SK-N-SH treated with all-trans-retinoic acid at 6 μM for 48 hours (cell line): ENCODE data around the gene GSN.

Experiments
- ATAC-seq: fragments of 200-7000 bp; cut with Tn5 transposase; 3 replicates; pipeline ENCODE4 v1.9.1; 2020; ENCODE audit warnings: mild to moderate bottlenecking, moderate library complexity
- ARNTL ChIP-seq: fragments of 450-650 bp; formaldehyde crosslinking; IDR thresholded peaks from 2 replicates; pipeline ENCODE4 v1.5.0; 2020; ENCODE audit warnings: low read depth, mild to moderate bottlenecking, moderate library complexity, borderline replicate concordance
- BACH2 ChIP-seq: fragments of 250-450 bp; sonication (Bioruptor Pico); IDR thresholded peaks from 2 replicates; pipeline ENCODE4 v1.9.0; 2021; ENCODE audit warnings: mild to moderate bottlenecking, borderline replicate concordance
- CREB5 ChIP-seq: fragments of 250-450 bp; sonication (Bioruptor Pico); IDR thresholded peaks from 2 replicates; pipeline ENCODE4 v1.5.1; 2020; ENCODE audit warnings: low read depth, mild to moderate bottlenecking, moderate library complexity
- CSDC2 ChIP-seq: fragments of 250-450 bp; sonication (Bioruptor Pico); IDR thresholded peaks from 2 replicates; pipeline ENCODE4 v1.5.0; 2020; ENCODE audit warnings: mild to moderate bottlenecking, moderate library complexity
- CSRNP3 ChIP-seq: fragments of 250-450 bp; sonication (Bioruptor Pico); IDR thresholded peaks from 2 replicates; pipeline ENCODE4 v1.5.1; 2021; ENCODE audit warnings: mild to moderate bottlenecking, moderate library complexity
- ESRRG ChIP-seq: fragments of 250-450 bp; sonication (Bioruptor Pico); IDR thresholded peaks from 2 replicates; pipeline ENCODE4 v1.6.1; 2021; ENCODE audit warnings: mild to moderate bottlenecking
- ISL1 ChIP-seq: fragments of 250-450 bp; sonication (Bioruptor Pico); IDR thresholded peaks from 2 replicates; pipeline ENCODE4 v2.1.2; 2022; ENCODE audit warnings: mild to moderate bottlenecking, moderate library complexity
- OSR1 ChIP-seq: fragments of 250-450 bp; sonication (Bioruptor Pico); IDR thresholded peaks from 2 replicates; pipeline ENCODE4 v1.8.0; 2022; ENCODE audit warnings: moderate library complexity, mild to moderate bottlenecking, inconsistent platforms
- PPARA ChIP-seq: fragments of 250-450 bp; sonication (Bioruptor Pico); IDR thresholded peaks from 2 replicates; pipeline ENCODE4 v1.5.0; 2020; ENCODE audit warnings: mild to moderate bottlenecking, borderline replicate concordance
- RARB ChIP-seq: fragments of 250-450 bp; sonication (Bioruptor Pico); IDR thresholded peaks from 2 replicates; pipeline ENCODE4 v1.8.0; 2021; ENCODE audit warnings: mild to moderate bottlenecking, moderate library complexity
- SNAI2 ChIP-seq: fragments of 250-450 bp; sonication (Bioruptor Pico); IDR thresholded peaks from 2 replicates; pipeline ENCODE4 v1.5.0; 2020; ENCODE audit warnings: mild to moderate bottlenecking, moderate library complexity
- TCF4 ChIP-seq: fragments of 250-450 bp; sonication (Bioruptor Pico); IDR thresholded peaks from 2 replicates; pipeline ENCODE4 v1.8.0; 2021; ENCODE audit warnings: mild to moderate bottlenecking, moderate library complexity, borderline replicate concordance
- TSHZ2 ChIP-seq: fragments of 250-450 bp; sonication (Bioruptor Pico); IDR thresholded peaks from 2 replicates; pipeline ENCODE4 v1.5.0; 2020; ENCODE audit warnings: mild to moderate bottlenecking, moderate library complexity
- ZC3H10 ChIP-seq: fragments of 250-450 bp; sonication (Bioruptor Pico); IDR thresholded peaks from 2 replicates; pipeline ENCODE4 v1.5.1; 2021; ENCODE audit warnings: mild to moderate bottlenecking, moderate library complexity
- ZFP30 ChIP-seq: fragments of 450-650 bp; formaldehyde crosslinking; IDR thresholded peaks from 2 replicates; pipeline ENCODE4 v1.5.0; 2022; ENCODE audit warnings: mild to moderate bottlenecking, moderate library complexity
- ZNF565 ChIP-seq: fragments of 450-650 bp; formaldehyde crosslinking; conservative IDR thresholded peaks from 2 replicates; pipeline ENCODE4 v1.5.0; 2020; ENCODE audit warnings: low read depth, mild to moderate bottlenecking, moderate library complexity
- ZNF70 ChIP-seq: fragments of 450-650 bp; formaldehyde crosslinking; IDR thresholded peaks from 2 replicates; pipeline ENCODE4 v1.5.0; 2020; ENCODE audit warnings: mild to moderate bottlenecking, moderate library complexity
- ZNF8 ChIP-seq: fragments of 450-650 bp; formaldehyde crosslinking; IDR thresholded peaks from 2 replicates; pipeline ENCODE4 v1.5.0; 2020; ENCODE audit warnings: mild to moderate bottlenecking, moderate library complexity
- TF ChIP-seq, protein P1 (sequence below): fragments of 250-450 bp; sonication (Bioruptor Pico); IDR thresholded peaks from 2 replicates; pipeline ENCODE4 v1.8.0; 2020; ENCODE audit warnings: mild to moderate bottlenecking, moderate library complexity, borderline replicate concordance
- TF ChIP-seq, protein P2 (sequence below): fragments of 250-450 bp; sonication (Bioruptor Pico); IDR thresholded peaks from 2 replicates; pipeline ENCODE4 v1.8.0; 2021; ENCODE audit warnings: low read depth, mild to moderate bottlenecking, moderate library complexity, borderline replicate concordance

The GSN gene

DNA sequence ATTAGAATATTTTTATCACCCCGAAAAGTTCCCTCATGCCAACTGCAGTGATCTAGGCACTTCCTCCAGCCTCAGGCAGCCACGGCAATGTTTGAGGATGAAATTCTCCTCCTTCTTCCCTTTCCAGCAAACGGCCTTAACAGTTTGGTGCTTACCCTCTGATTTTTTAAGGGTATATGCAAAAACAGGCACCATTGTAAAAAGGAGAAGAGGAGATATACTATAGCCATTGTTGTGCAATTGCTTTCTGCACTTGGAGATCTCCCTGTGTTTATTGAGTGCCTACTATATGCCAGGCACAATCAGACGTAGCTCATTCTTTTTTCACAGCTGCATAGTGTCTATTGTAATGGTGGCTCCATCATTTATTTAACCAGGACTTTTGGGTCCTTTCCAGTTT lies 29.4 kb downstream of the GSN start:
- TF ChIP-seq OSR1, result no peak
- no peak for TF ChIP-seq ZNF565 (CRISPR knock-in tag)
- no peak for TF ChIP-seq ZC3H10 (CRISPR knock-in tag)
- no peak for TF ChIP-seq TSHZ2 (CRISPR knock-in tag)
- TF ChIP-seq RARB (CRISPR knock-in tag), result no peak
- TF ChIP-seq BACH2 (CRISPR knock-in tag), result no peak
- TF ChIP-seq, protein P1, sequence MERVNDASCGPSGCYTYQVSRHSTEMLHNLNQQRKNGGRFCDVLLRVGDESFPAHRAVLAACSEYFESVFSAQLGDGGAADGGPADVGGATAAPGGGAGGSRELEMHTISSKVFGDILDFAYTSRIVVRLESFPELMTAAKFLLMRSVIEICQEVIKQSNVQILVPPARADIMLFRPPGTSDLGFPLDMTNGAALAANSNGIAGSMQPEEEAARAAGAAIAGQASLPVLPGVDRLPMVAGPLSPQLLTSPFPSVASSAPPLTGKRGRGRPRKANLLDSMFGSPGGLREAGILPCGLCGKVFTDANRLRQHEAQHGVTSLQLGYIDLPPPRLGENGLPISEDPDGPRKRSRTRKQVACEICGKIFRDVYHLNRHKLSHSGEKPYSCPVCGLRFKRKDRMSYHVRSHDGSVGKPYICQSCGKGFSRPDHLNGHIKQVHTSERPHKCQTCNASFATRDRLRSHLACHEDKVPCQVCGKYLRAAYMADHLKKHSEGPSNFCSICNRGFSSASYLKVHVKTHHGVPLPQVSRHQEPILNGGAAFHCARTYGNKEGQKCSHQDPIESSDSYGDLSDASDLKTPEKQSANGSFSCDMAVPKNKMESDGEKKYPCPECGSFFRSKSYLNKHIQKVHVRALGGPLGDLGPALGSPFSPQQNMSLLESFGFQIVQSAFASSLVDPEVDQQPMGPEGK, result no peak
- no peak for TF ChIP-seq ZNF8 (CRISPR knock-in tag)
- no peak for TF ChIP-seq ZNF70
- TF ChIP-seq ARNTL (CRISPR knock-in tag), result no peak
- no peak for TF ChIP-seq CSRNP3 (CRISPR knock-in tag)
- TF ChIP-seq TCF4, result no peak
- TF ChIP-seq CREB5 (CRISPR knock-in tag), result no peak
- no peak for TF ChIP-seq ISL1 (CRISPR knock-in tag)
- no peak for TF ChIP-seq ZFP30 (CRISPR knock-in tag)
- TF ChIP-seq, protein P2, sequence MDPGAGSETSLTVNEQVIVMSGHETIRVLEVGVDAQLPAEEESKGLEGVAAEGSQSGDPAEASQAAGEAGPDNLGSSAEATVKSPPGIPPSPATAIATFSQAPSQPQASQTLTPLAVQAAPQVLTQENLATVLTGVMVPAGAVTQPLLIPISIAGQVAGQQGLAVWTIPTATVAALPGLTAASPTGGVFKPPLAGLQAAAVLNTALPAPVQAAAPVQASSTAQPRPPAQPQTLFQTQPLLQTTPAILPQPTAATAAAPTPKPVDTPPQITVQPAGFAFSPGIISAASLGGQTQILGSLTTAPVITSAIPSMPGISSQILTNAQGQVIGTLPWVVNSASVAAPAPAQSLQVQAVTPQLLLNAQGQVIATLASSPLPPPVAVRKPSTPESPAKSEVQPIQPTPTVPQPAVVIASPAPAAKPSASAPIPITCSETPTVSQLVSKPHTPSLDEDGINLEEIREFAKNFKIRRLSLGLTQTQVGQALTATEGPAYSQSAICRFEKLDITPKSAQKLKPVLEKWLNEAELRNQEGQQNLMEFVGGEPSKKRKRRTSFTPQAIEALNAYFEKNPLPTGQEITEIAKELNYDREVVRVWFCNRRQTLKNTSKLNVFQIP (CRISPR knock-in tag), result no peak
- TF ChIP-seq CSDC2 (CRISPR knock-in tag), result no peak
- TF ChIP-seq SNAI2 (CRISPR knock-in tag), result no peak
- TF ChIP-seq PPARA (CRISPR knock-in tag), result no peak
- TF ChIP-seq, all 23 proteins: peak for 0
- ATAC-seq, result no peak

DNA sequence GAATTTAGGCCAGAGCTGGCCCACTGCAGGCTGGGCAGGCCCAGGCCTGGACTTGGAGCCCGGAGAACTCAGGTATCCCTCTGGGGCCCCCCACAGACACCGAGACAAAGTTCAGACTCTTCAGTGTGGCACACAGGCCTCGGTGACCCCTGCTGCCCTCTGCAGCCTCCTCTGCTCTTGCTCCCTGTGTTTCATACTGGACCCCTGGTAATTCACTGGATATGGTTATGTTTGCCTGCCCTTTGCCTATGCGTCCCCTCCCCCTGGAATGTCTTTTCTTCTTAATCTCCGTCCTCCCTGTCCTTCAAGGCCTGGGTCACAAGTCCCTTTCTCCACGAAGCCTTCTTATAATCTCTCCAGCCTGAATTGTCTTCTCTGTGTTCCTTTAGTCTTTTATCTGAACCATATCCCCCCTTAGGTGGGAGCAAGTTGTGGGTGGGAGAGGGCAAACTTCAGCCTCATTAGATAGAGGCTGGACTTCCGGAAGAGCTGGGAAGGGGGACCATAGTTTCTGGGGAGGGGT lies 30.1 kb downstream of the GSN start:
- no peak for ATAC-seq
- TF ChIP-seq BACH2 (CRISPR knock-in tag) (no peak), CSDC2 (CRISPR knock-in tag) (no peak), ZNF565 (CRISPR knock-in tag) (no peak), CSRNP3 (CRISPR knock-in tag) (no peak), ESRRG (CRISPR knock-in tag) (no peak)
- TF ChIP-seq, all 23 proteins: peak for 0
